Prostate gland (tissue), 2 donors: Measurements from ENCODE around the gene FGFR4. TPM values are rescaled to one million over a fixed set of nuclear protein-coding genes. Genes with fewer than 3 reads are reported as not detected.

Source experiments
- DNase-seq: peaks from one replicate; pipeline ENCODE4 v3.0.0-alpha.2; 2019; ENCODE audit warnings: low spot score
- H3K27ac ChIP-seq, 2 donors: fragments of 200-600 bp; sonication (generic); 2 replicates each; pipeline ENCODE4 v1.5.1; 2017 to 2019
- H3K27me3 ChIP-seq: fragments of 200-600 bp; sonication (generic); replicated peaks from 2 replicates; pipeline ENCODE4 v1.5.1; 2019; ENCODE audit not compliant: insufficient read depth
- H3K36me3 ChIP-seq, 2 donors: fragments of 200-600 bp; sonication (generic); 1 replicate in 1 of 2; 2 replicates in 1 of 2; pipeline versions ENCODE4 v1.5.1 to v1.8.1; 2017 to 2019
- H3K4me1 ChIP-seq: fragments of 200-600 bp; sonication (generic); replicated peaks from 2 replicates; pipeline ENCODE4 v1.5.1; 2019
- H3K4me3 ChIP-seq, 2 donors: fragments of 200-600 bp; sonication (generic); 2 replicates each; pipeline ENCODE4 v1.5.1; 2017 to 2019
- H3K9me3 ChIP-seq: fragments of 200-600 bp; sonication (generic); 2 replicates; pipeline ENCODE4 v1.5.1; 2017
- CTCF ChIP-seq, 4 experiments: fragments of 200-600 bp in 2 of 4; fragments of 450-650 bp in 2 of 4; sonication (generic) in 2 of 4; IDR thresholded peaks; 1 replicate in 3 of 4; 2 replicates in 1 of 4; pipeline ENCODE4 v1.5.1; 2016 to 2019; ENCODE audit warnings: antibody characterized with exemption in 4 of 4, mild to moderate bottlenecking in 2 of 4, moderate library complexity in 2 of 4
- POLR2A ChIP-seq: fragments of 450-650 bp; IDR thresholded peaks from one replicate; pipeline ENCODE4 v1.6.1; 2016; ENCODE audit warnings: antibody characterized with exemption, mild to moderate bottlenecking
- POLR2AphosphoS5 ChIP-seq: sonication (generic); formaldehyde crosslinking; IDR thresholded peaks from one replicate; pipeline ENCODE4 v1.6.1; 2017; ENCODE audit warnings: antibody characterized with exemption
- WGBS: methylation state at CpG from one replicate; pipeline ENCODE4 v1.1.5; 2018; 5-methylcytosine and 5-hydroxymethylcytosine counted together
- intact Hi-C: fragments of 100-400 bp; cut with DNase I; formaldehyde crosslinking; loops from one replicate; pipeline ENCODE4 v1.14.2; 2022
- total RNA-seq, 2 donors: library from RNA; depleted of rRNA; stranded (reverse); fragments of >200 nt; gene quantifications; one replicate each; pipeline ENCODE4 v1.1.0, GENCODE V29; 2016

The FGFR4 gene
- total RNA-seq, 2 donors from 2014 or later = 2.2 to 7.1 TPM

- Histone ChIP-seq H3K4me3 (no peak overlapping the region), H3K27ac (no peak overlapping the region), H3K27me3 (no peaks in the 10 kb centered on the region), H3K36me3 (no peaks in the 10 kb centered on the region), H3K4me1 (no peaks in the 10 kb centered on the region), H3K9me3 (no peaks in the 10 kb centered on the region)
- WGBS = 76% methylated on average over 4 of the region's 4 CpGs
- TF ChIP-seq CTCF (IDR thresholded peaks at IDR 0.05) (no peak), POLR2AphosphoS5 (no peak), POLR2A (no peak)
- no peak for DNase-seq
- intact Hi-C loops = no loop called here
These were observed 37.8 kb downstream of the FGFR4 start for GRCh38 chr5:177124486-177124991.

GRCh38 chr5:177126771-177127170 is 40.1 kb downstream of the FGFR4 start:
- no peaks in the 10 kb centered on the region for H3K9me3 ChIP-seq
- no peaks in the 10 kb centered on the region for H3K4me1 ChIP-seq
- no peak overlapping the region for H3K27ac ChIP-seq
- no peak for DNase-seq
- no peaks in the 10 kb centered on the region for H3K36me3 ChIP-seq
- no peak overlapping the region for H3K4me3 ChIP-seq
- intact Hi-C loops = no loop called here
- TF ChIP-seq POLR2A (no peak), POLR2AphosphoS5 (no peak), CTCF (IDR thresholded peaks at IDR 0.05) (no peak)
- H3K27me3 ChIP-seq = no peaks in the 10 kb centered on the region
- 68% methylated on average over 1 of the region's 1 CpG for WGBS

- H3K4me3 ChIP-seq = no peak overlapping the region
- no peak overlapping the region for H3K27ac ChIP-seq
- DNase-seq = no peak
- H3K9me3 ChIP-seq = no peaks in the 10 kb centered on the region
- H3K36me3 ChIP-seq = no peaks in the 10 kb centered on the region
- intact Hi-C loops = no loop called here
- no peaks in the 10 kb centered on the region for H3K27me3 ChIP-seq
- WGBS = 78% methylated on average over 4 of the region's 4 CpGs
- no peaks in the 10 kb centered on the region for H3K4me1 ChIP-seq
- no peak for TF ChIP-seq CTCF (IDR thresholded peaks at IDR 0.05)
- TF ChIP-seq POLR2AphosphoS5 = no peak
- TF ChIP-seq POLR2A = no peak
These were observed 41.9 kb downstream of the FGFR4 start for GRCh38 chr5:177128551-177128981.

GRCh38 chr5:177130211-177131018 is 43.7 kb downstream of the FGFR4 start:
- intact Hi-C loops = loop anchor here (5.0 kb wide), 1 partner anchor 237 kb away; no protein-coding TSS in a partner anchor
- Histone ChIP-seq H3K4me3 (no peak overlapping the region), H3K27me3 (no peaks in the 10 kb centered on the region), H3K27ac (no peak overlapping the region), H3K36me3 (no peaks in the 10 kb centered on the region), H3K4me1 (peaks cover 9% of the 10 kb centered on the region), H3K9me3 (no peaks in the 10 kb centered on the region)
- TF ChIP-seq POLR2A = no peak
- no peak for TF ChIP-seq POLR2AphosphoS5
- TF ChIP-seq CTCF (IDR thresholded peaks at IDR 0.05) = no peak
- 77% methylated on average over 5 of the region's 5 CpGs for WGBS
- no peak for DNase-seq

- Histone ChIP-seq H3K36me3 (no peaks in the 10 kb centered on the region), H3K4me1 (peaks cover 9% of the 10 kb centered on the region), H3K9me3 (no peaks in the 10 kb centered on the region), H3K4me3 (no peak overlapping the region), H3K27ac (no peak overlapping the region), H3K27me3 (no peaks in the 10 kb centered on the region)
- no peak for DNase-seq
- TF ChIP-seq POLR2A (no peak), CTCF (IDR thresholded peaks at IDR 0.05) (no peak), POLR2AphosphoS5 (no peak)
- 46% methylated on average over 2 of the region's 2 CpGs for WGBS
- intact Hi-C loops = loop anchor here (5.0 kb wide), 1 partner anchor 236 kb away; no protein-coding TSS in a partner anchor
These were observed 44.3 kb downstream of the FGFR4 start for GRCh38 chr5:177131019-177131320.
